CD4-positive, CD25-positive, alpha-beta regulatory T cell (primary cell): ENCODE data around the gene ARMS2. TPM values are rescaled to one million over a fixed set of nuclear protein-coding genes. Genes with fewer than 3 reads are reported as not detected.
A peak's percentile ranks its signal among the peaks of the same experiment; 100 is the strongest.

Source experiments
- ATAC-seq, 2 donors: fragments of 150-1000 bp; cut with Tn5 transposase; one replicate each; pipeline ENCODE4 v1.10.0; 2021; ENCODE audit warnings: low read depth in 2 of 2, moderate number of reproducible peaks in 2 of 2, moderate library complexity in 1 of 2
- DNase-seq, 3 donors: peaks; one replicate each; pipeline versions ENCODE4 v3.0.0 to v3.0.0-alpha.2; 2012 to 2022; ENCODE audit warnings: mixed read lengths in 1 of 3
- H3K27ac ChIP-seq: one replicate; pipeline ENCODE4 v1.7.0; 2013; ENCODE audit warnings: mild to moderate bottlenecking, low read length; ENCODE audit not compliant: insufficient read depth, poor library complexity, severe bottlenecking
- H3K27me3 ChIP-seq: one replicate; pipeline ENCODE4 v1.7.0; 2013; ENCODE audit warnings: low read length; ENCODE audit not compliant: control insufficient read depth, insufficient read depth
- H3K36me3 ChIP-seq: one replicate; pipeline ENCODE4 v1.7.0; 2013; ENCODE audit warnings: mild to moderate bottlenecking, low read length, moderate library complexity; ENCODE audit not compliant: control insufficient read depth, insufficient read depth
- H3K4me1 ChIP-seq: 2 replicates; pipeline ENCODE4 v1.7.0; 2013; ENCODE audit warnings: mild to moderate bottlenecking, low read length; ENCODE audit not compliant: insufficient read depth, control insufficient read depth, poor library complexity, severe bottlenecking
- H3K4me3 ChIP-seq: one replicate; pipeline ENCODE4 v1.7.0; 2013; ENCODE audit warnings: low read depth, mild to moderate bottlenecking, low read length, moderate library complexity
- H3K9me3 ChIP-seq, 2 experiments: 1 replicate in 1 of 2; 2 replicates in 1 of 2; pipeline ENCODE4 v1.7.0; 2013; ENCODE audit warnings: low read length in 2 of 2, mild to moderate bottlenecking in 1 of 2, moderate library complexity in 1 of 2; ENCODE audit not compliant: control insufficient read depth in 2 of 2
- H3K27ac Mint-ChIP-seq, 3 donors: one replicate each; pipeline ENCODE4 v1.8.0; 2020 to 2022; ENCODE audit warnings: mild to moderate bottlenecking in 3 of 3, mixed read lengths in 3 of 3, moderate library complexity in 2 of 3
- H3K27me3 Mint-ChIP-seq: one replicate; pipeline ENCODE4 v1.8.0; 2022; ENCODE audit warnings: mild to moderate bottlenecking, mixed read lengths
- H3K36me3 Mint-ChIP-seq: one replicate; pipeline ENCODE4 v1.8.0; 2020; ENCODE audit warnings: mixed read lengths
- H3K4me1 Mint-ChIP-seq, 4 donors: one replicate each; pipeline ENCODE4 v1.8.0; 2020 to 2022; ENCODE audit warnings: mixed read lengths in 4 of 4, mild to moderate bottlenecking in 1 of 4
- H3K4me3 Mint-ChIP-seq, 4 donors: one replicate each; pipeline ENCODE4 v1.8.0; 2020 to 2022; ENCODE audit warnings: mild to moderate bottlenecking in 4 of 4, mixed read lengths in 4 of 4, moderate library complexity in 3 of 4
- H3K9me3 Mint-ChIP-seq, 7 donors: one replicate each; pipeline ENCODE4 v1.8.0; 2020 to 2022; ENCODE audit warnings: mixed read lengths in 7 of 7, mild to moderate bottlenecking in 3 of 7, moderate library complexity in 2 of 7
- polyA plus RNA-seq, 4 donors: library from polyadenylated mRNA; unstranded; fragments of 300-500 nt; fragmentation: Illumina TruSeq; gene quantifications; one replicate each; pipeline ENCODE4 v1.2.3, GENCODE V29; 2021
- total RNA-seq: library from RNA; stranded (reverse); gene quantifications from one replicate; pipeline ENCODE4 v1.2.3, GENCODE V29; 2022

The ARMS2 gene
- total and polyA plus RNA-seq, 5 donors from 2014 or later, result not detected

DNA sequence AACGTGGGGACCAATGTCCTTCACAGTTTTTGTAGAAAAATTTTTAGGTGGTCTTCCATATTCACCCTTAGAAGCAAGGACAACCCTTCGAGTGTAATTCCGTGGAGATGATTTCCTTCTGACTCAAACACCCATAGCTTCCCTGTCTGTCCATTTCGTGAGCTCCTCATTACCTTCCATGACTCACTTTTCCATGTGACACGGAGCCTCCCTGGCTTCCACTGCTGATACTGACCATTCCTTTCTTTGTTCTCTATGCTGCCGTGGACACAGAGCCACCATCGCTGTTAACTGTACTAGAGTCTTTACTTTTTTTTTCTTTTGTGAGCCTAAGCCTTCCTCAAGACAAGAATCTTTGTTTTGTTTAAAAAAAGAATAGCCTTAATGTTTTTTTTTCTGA is 12.5 kb upstream of the ARMS2 start:
- H3K9me3 ChIP-seq, result no peaks in the 10 kb centered on the region
- Mint-ChIP-seq H3K27me3 (no peaks in the 10 kb centered on the region), H3K27ac (no peak overlapping the region), H3K4me1 (peaks cover 0 to 6% (median 0%) of the 10 kb centered on the region in 4 donors), H3K9me3 (peaks cover 0 to 4% (median 0%) of the 10 kb centered on the region in 7 donors), H3K36me3 (peaks cover 11% of the 10 kb centered on the region), H3K4me3 (no peak overlapping the region)
- no peak for ATAC-seq
- no peak overlapping the region for H3K27ac ChIP-seq
- H3K4me1 ChIP-seq, result no peaks in the 10 kb centered on the region
- no peak for DNase-seq
- no peaks in the 10 kb centered on the region for H3K36me3 ChIP-seq
- no peak overlapping the region for H3K4me3 ChIP-seq
- H3K27me3 ChIP-seq, result peaks cover 1% of the 10 kb centered on the region

DNA sequence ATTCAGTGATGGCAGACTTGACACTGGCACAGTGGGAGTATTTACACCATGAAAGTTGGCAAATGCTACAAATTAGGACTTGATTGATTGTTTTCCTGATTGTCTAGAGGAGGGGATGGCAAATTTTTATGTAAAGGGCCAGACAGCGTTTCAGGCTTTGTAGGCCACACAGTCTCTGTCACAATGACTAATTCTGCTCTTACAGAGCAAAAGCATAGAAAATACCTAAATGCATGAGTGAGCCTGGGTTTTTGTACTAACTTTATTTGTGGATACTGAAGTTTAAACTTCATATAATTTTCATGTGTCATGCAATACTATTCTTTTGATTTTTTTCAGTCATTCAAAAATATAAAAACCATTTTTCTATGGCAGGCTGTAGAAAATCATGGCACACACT is 9.0 kb upstream of the ARMS2 start:
- H3K9me3 Mint-ChIP-seq, result peaks cover 0 to under 1% (median 0%) of the 10 kb centered on the region in 7 donors
- H3K4me1 Mint-ChIP-seq, result no peaks in the 10 kb centered on the region
- peaks cover 13% of the 10 kb centered on the region for H3K27me3 Mint-ChIP-seq
- H3K27ac ChIP-seq, result no peak overlapping the region
- no peak overlapping the region for H3K4me3 Mint-ChIP-seq
- no peaks in the 10 kb centered on the region for H3K4me1 ChIP-seq
- H3K36me3 ChIP-seq, result no peaks in the 10 kb centered on the region
- no peak overlapping the region for H3K4me3 ChIP-seq
- H3K27ac Mint-ChIP-seq, result no peak overlapping the region
- ATAC-seq (no peak), DNase-seq (no peak)
- H3K27me3 ChIP-seq, result peaks cover 1% of the 10 kb centered on the region
- H3K36me3 Mint-ChIP-seq, result peaks cover 1% of the 10 kb centered on the region
- H3K9me3 ChIP-seq, result no peaks in the 10 kb centered on the region

- H3K36me3 Mint-ChIP-seq, result no peaks in the 10 kb centered on the region
- Histone ChIP-seq H3K36me3 (no peaks in the 10 kb centered on the region), H3K4me1 (no peaks in the 10 kb centered on the region), H3K27me3 (peaks cover 1% of the 10 kb centered on the region), H3K9me3 (no peaks in the 10 kb centered on the region), H3K4me3 (no peak overlapping the region), H3K27ac (no peak overlapping the region)
- no peak overlapping the region for H3K4me3 Mint-ChIP-seq
- H3K4me1 Mint-ChIP-seq, result no peaks in the 10 kb centered on the region
- H3K27me3 Mint-ChIP-seq, result peaks cover 15% of the 10 kb centered on the region
- peaks cover 0 to under 1% (median 0%) of the 10 kb centered on the region in 7 donors for H3K9me3 Mint-ChIP-seq
- peak overlapping the region in 1 of 3 donors; percentile 5 for H3K27ac Mint-ChIP-seq
- DNase-seq (no peak), ATAC-seq (no peak)
Observed at GRCh38 chr10:122445904-122446303, 8.5 kb upstream of the ARMS2 start.

DNA sequence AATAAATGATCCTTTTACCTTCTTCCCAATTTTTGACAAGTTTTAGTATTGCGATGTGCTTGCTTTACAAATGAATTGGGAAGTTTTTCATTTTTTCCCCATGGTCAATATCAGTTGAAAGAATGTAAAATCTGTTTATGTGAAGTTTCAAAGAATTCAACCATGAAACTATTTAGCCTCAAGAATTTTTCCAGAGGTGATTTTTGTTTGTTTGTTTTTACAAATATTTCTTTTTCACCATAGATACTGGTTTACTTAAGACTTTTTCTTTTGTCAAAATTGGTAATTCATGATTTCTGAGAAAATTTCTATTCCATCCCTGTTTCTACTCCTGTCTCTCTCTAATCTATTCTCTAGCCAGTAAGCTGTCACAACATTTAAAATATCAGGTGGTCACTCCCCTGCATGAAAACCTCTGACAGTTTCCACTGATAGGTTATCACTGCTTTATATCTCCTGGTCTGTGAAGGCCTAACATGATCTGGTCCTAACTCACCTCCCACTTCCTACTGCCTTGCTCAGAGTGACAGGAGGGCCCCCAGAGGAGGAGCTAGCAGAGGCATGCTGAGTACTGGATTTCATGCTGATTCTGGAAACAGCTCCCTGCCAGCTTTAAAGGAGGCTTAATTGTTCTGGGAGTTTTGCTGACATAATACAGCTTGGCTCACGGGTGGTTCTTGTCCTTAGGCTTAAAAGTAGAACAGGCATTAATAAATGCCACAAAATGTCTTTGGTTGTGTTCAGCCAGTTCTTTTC is 7.6 kb upstream of the ARMS2 start:
- H3K27ac Mint-ChIP-seq, result no peak overlapping the region
- no peaks in the 10 kb centered on the region for H3K36me3 Mint-ChIP-seq
- H3K4me3 Mint-ChIP-seq, result no peak overlapping the region
- H3K4me3 ChIP-seq, result no peak overlapping the region
- H3K9me3 ChIP-seq, result no peaks in the 10 kb centered on the region
- no peaks in the 10 kb centered on the region for H3K36me3 ChIP-seq
- H3K9me3 Mint-ChIP-seq, result peaks cover 0 to 2% (median 0%) of the 10 kb centered on the region in 7 donors
- H3K4me1 ChIP-seq, result no peaks in the 10 kb centered on the region
- H3K27me3 ChIP-seq, result peaks cover 1% of the 10 kb centered on the region
- H3K27ac ChIP-seq, result no peak overlapping the region
- H3K4me1 Mint-ChIP-seq, result no peaks in the 10 kb centered on the region
- H3K27me3 Mint-ChIP-seq, result peaks cover 15% of the 10 kb centered on the region
- ATAC-seq, result no peak
- DNase-seq, result no peak

DNA sequence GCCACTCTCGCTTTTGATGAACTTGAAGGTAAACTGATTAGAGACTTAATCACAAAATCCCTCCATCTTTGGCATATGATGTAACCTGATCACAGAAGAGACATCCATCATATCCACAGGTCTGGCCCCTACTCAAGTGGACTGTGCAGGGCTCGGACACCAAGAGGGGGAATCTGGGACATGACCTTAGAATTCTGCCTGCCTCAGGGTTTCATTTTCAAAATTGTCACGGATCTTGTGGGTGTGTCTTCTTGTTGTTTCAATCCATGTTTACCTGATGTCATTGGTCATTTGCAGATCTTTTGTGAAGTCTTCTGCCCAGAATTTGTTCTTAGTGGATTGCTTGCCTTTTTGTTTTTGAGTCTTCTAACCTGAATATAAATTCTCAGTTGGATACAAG is 5.9 kb upstream of the ARMS2 start:
- Histone ChIP-seq H3K27ac (no peak overlapping the region), H3K36me3 (no peaks in the 10 kb centered on the region), H3K27me3 (peaks cover 8% of the 10 kb centered on the region), H3K4me1 (no peaks in the 10 kb centered on the region), H3K4me3 (no peak overlapping the region), H3K9me3 (peaks cover 0 to 4% of the 10 kb centered on the region in 2 experiments)
- H3K4me3 Mint-ChIP-seq, result no peak overlapping the region
- no peaks in the 10 kb centered on the region for H3K4me1 Mint-ChIP-seq
- H3K27ac Mint-ChIP-seq, result no peak overlapping the region
- H3K27me3 Mint-ChIP-seq, result peaks cover 22% of the 10 kb centered on the region
- H3K36me3 Mint-ChIP-seq, result no peaks in the 10 kb centered on the region
- peaks cover 0 to 2% (median 0%) of the 10 kb centered on the region in 7 donors for H3K9me3 Mint-ChIP-seq
- no peak for DNase-seq
- no peak for ATAC-seq

DNA sequence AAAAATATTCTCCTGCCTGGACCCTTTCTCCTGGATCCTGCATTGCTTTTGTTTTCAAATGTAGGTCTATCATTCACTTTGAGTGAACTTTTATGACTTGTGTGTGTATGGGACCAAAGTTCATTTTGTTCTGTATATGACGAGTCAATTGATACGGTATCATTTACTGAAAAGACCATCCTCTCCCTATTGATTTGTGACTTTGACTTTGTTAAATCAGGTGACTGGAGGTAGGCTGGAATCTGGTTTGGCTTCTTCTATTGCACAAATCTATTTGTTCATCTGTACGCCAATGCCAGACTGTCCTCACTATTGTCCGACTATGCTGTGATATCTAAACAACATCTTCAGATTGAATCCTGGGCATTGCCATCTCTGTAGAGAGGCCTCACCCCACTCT is 5.3 kb upstream of the ARMS2 start:
- H3K4me1 ChIP-seq, result no peaks in the 10 kb centered on the region
- ATAC-seq (no peak), DNase-seq (no peak)
- no peaks in the 10 kb centered on the region for H3K36me3 ChIP-seq
- H3K4me3 ChIP-seq, result no peak overlapping the region
- Mint-ChIP-seq H3K27me3 (peaks cover 22% of the 10 kb centered on the region), H3K9me3 (peaks cover 0 to 2% (median 0%) of the 10 kb centered on the region in 7 donors), H3K27ac (no peak overlapping the region), H3K4me1 (no peaks in the 10 kb centered on the region), H3K4me3 (no peak overlapping the region), H3K36me3 (no peaks in the 10 kb centered on the region)
- H3K27me3 ChIP-seq, result peaks cover 8% of the 10 kb centered on the region
- no peak overlapping the region for H3K27ac ChIP-seq
- H3K9me3 ChIP-seq, result peaks cover 0 to 4% of the 10 kb centered on the region in 2 experiments

- no peak overlapping the region for H3K27ac ChIP-seq
- peaks cover 0 to 2% (median 0%) of the 10 kb centered on the region in 7 donors for H3K9me3 Mint-ChIP-seq
- H3K27me3 Mint-ChIP-seq, result peaks cover 26% of the 10 kb centered on the region
- H3K36me3 ChIP-seq, result no peaks in the 10 kb centered on the region
- ATAC-seq (no peak), DNase-seq (no peak)
- no peaks in the 10 kb centered on the region for H3K4me1 Mint-ChIP-seq
- H3K4me1 ChIP-seq, result no peaks in the 10 kb centered on the region
- no peak overlapping the region for H3K27ac Mint-ChIP-seq
- H3K4me3 Mint-ChIP-seq, result no peak overlapping the region
- no peaks in the 10 kb centered on the region for H3K36me3 Mint-ChIP-seq
- peaks cover 0 to 4% of the 10 kb centered on the region in 2 experiments for H3K9me3 ChIP-seq
- H3K27me3 ChIP-seq, result peaks cover 10% of the 10 kb centered on the region
- no peak overlapping the region for H3K4me3 ChIP-seq
Observed at GRCh38 chr10:122450353-122450990, 4.0 kb upstream of the ARMS2 start.
